Fibroblast of the aortic adventitia (primary cell): ENCODE results near the gene HEATR5B. TPM values are rescaled to one million over a fixed set of nuclear protein-coding genes. Genes with fewer than 3 reads are reported as not detected.

Experiments
- DNase-seq: peaks from one replicate; pipeline ENCODE4 v3.0.0-alpha.2; 2010; ENCODE audit warnings: low read depth
- H3K4me3 ChIP-seq: 2 replicates; pipeline ENCODE4 v1.5.1; 2011; ENCODE audit warnings: low read depth, mild to moderate bottlenecking, control low read depth, low read length, moderate library complexity
- total RNA-seq: library from RNA; depleted of rRNA; stranded (reverse); fragments of >200 nt; gene quantifications from 2 replicates; pipeline ENCODE4 v1.2.3, GENCODE V29; 2012; ENCODE audit warnings: low replicate concordance
- TF ChIP-seq, protein P1 (sequence below): IDR thresholded peaks from 2 replicates; pipeline ENCODE4 v1.5.1; 2011; ENCODE audit warnings: mild to moderate bottlenecking, low read length, control low read depth, inconsistent platforms; ENCODE audit not compliant: insufficient read depth

Gene HEATR5B
- total RNA-seq, 1 donor = 21.1 TPM

DNA sequence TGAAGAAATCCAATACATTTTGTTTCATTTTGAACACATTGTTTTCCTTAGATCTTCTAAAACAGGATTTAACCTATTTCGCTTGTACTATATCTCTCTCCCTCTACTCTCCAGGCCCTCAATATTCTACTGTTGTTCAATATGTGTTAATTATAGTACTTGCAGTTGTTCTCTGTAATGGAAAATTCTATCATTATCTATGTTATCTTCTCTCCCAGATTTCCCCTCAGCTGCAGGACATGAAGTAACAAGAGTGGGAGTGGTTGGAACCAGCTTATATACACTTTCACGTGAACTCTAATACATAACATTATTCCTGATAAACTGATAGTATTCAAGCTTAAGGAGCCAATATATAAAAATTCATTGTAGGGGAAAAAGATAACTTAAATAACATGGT lies 110.9 kb downstream of the HEATR5B start:
- DNase-seq = no peak
- no peak overlapping the region for H3K4me3 ChIP-seq
- TF ChIP-seq, protein P1, sequence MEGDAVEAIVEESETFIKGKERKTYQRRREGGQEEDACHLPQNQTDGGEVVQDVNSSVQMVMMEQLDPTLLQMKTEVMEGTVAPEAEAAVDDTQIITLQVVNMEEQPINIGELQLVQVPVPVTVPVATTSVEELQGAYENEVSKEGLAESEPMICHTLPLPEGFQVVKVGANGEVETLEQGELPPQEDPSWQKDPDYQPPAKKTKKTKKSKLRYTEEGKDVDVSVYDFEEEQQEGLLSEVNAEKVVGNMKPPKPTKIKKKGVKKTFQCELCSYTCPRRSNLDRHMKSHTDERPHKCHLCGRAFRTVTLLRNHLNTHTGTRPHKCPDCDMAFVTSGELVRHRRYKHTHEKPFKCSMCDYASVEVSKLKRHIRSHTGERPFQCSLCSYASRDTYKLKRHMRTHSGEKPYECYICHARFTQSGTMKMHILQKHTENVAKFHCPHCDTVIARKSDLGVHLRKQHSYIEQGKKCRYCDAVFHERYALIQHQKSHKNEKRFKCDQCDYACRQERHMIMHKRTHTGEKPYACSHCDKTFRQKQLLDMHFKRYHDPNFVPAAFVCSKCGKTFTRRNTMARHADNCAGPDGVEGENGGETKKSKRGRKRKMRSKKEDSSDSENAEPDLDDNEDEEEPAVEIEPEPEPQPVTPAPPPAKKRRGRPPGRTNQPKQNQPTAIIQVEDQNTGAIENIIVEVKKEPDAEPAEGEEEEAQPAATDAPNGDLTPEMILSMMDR = no peak

DNA sequence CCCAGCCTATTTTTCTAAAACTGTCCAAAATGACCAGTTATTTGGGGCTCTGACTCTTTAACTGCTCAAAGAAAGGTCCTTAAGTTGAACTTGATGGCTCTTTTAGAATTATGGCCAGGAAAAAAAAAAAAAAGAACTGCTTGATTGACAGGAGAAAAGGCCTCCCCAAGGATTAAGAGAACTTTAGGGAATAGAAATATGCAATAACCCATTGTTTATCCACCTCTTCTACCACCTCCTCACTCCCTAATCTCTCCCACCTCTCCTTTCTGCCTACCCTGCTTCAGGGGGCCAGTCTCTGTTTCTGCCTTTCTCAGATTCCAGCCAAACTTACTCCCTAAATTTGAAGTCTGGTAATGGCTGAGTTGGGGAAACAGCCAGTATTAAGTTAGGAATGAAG lies 112.2 kb downstream of the HEATR5B start:
- DNase-seq = no peak
- H3K4me3 ChIP-seq = no peak overlapping the region
- TF ChIP-seq, protein P1 = no peak

DNA sequence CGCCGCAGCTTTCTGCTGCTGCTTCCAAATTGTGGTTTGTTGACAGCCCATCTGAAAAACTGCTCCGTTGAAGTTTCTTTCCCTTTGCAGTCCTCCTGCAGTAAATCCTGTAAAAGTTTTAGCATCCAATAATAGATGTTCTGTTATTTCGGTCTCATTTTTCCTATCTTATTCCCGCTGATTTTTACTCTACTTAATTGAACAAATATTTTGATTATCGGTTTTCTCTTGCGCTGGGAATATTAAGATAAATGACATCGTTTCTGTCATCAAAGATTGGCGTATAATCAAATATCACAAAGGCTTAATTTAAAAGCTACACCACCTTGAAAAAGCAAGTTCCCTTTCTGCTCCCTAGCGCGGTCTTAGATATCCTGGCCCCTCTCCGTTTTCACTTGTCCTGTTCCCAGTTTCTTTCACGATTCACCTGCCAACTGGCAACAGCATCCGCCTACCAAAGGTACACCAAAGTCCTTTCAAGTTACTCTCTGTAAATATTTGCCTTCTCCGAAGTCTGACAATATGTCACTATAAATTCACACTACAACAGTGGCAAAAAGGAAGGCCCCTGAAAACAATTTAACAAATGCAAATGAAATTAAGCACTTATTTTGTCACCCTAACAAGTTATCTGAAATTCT lies 116.8 kb downstream of the HEATR5B start:
- H3K4me3 ChIP-seq = peak overlapping the region; percentile 88
- DNase-seq = no peak
- TF ChIP-seq, protein P1 = no peak

DNA sequence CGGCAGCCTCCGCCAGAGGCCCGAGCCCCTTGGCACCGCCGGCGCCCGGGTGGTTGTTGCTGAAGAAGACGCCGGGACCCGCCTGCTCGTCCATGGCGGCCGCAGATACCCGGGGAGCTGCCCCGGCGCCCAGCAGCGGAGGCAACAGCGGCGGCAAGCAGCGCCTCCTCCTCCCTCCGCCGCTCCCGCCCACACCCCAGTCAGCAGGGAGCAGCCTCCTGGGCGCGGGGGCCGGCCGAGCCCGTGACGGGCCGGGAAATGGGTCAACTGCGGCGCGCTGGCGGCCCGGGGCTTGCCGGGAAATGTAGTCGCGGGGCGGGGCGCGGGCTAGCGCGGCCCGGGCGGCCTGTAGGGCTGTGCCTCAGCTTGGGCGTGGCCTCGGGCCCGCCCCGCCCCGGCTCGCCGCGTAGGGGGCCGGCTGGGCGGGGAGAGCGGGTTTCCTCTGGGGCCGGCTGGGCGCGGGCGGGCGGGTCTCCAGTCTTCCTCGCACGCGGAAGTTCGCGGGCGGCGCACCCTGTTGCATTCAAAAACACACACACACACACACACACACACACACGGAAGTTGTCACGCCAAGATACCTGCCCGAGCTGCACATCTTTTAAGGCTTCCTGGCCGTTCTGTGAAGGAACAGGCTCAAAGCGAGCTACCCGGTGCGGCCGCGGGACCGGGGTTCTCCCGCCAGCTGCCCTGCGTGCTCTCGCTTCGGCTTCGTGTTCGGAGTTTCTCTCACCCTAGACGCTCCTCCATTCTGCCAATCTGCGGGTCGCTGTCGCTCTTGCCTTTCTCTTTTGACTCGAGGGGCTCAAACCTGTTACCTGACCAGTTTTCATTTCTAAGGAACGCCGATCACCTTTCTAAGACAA lies 117.6 kb downstream of the HEATR5B start, which contains the start of gene STRN:
Gene STRN (minus strand): TSS at position 167 of the 866 bp plus-strand sequence. CDS start 73 bp downstream, at position 94.
- peak; percentile 91 for DNase-seq
- H3K4me3 ChIP-seq = peak within 1 kb of the TSS; percentile 90
- TF ChIP-seq, protein P1 = no peak

DNA sequence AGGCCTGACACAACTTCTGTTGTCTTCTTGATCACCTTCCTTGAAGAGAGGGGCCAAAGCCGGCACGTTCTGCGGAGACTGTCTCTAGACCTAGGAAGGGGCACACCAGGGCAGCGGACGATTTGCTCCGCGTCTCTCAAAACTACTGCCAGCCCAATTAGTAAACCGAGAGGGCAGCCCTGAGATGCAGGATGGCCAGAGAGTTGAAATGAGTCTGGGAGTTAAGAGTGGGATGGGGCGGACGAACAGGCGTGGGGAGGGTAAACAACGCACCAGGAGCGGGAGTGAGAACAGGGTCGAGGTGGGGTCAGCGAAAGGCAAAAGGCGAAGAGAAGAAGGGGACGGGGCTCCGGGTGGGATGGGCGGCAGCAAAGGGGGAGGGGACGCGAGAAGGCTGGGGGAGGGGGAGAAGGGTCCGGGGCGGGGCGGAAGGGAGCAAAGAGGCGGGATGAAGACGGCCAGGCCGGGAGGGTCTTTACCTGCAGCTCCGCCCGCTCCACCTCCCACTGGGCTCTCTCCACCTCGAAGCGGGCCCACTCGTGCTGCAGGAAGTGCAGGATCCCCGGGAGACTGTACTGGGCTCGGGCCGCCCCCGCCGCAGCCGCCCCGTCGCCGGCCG lies 118.3 kb downstream of the HEATR5B start:
- H3K4me3 ChIP-seq = peak overlapping the region; percentile 90
- peak; percentile 8 for DNase-seq
- TF ChIP-seq, protein P1 = no peak

DNA sequence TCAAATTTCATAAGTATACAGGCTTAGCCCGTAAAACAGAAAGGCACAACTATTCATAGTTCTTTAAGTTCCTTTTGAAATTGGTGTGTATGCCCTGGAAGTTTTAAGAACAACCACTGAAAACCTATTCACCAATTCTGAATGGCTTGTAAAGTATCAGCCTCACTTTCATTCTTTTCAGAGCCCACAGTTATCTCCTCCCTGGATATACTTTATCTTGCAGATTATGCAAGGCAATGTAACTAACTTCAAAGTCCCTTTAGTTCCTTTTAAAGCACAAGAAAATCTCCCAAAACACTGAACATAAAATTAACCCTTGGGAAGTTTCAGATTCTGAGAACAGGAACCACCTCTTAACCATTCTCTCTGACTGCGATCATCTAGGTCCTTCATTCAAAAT lies 119.0 kb downstream of the HEATR5B start:
- peak; percentile 57 for DNase-seq
- peak overlapping the region; percentile 90 for H3K4me3 ChIP-seq
- TF ChIP-seq, protein P1 = no peak
